HepG2 (cell line): ENCODE data around the gene SLC5A8. TPM values are rescaled to one million over a fixed set of nuclear protein-coding genes. Genes with fewer than 3 reads are reported as not detected.

Experiments
- ATAC-seq: fragments of 200-7000 bp; cut with Tn5 transposase; 3 replicates; pipeline ENCODE4 v1.9.1; 2020; ENCODE audit warnings: mild to moderate bottlenecking, moderate library complexity
- BruUV-seq: library from RNA; stranded (reverse); fragments of 400-500 nt; replicated peaks from 2 replicates; lab custom pipeline; 2021; lab: Mats Ljungman, UMichigan
- CTCF ChIA-PET: fragments of 300-600 bp; formaldehyde crosslinking; extraction: SDS; loops from one replicate; lab custom pipeline; 2021; ENCODE audit warnings: low total read pairs, inconsistent platforms, low intra/inter-chr PET ratio; lab: Yijun Ruan, JAX
- POLR2A ChIA-PET: fragments of 350-600 bp; sonication (Branson Sonifier 250); formaldehyde crosslinking; loops from one replicate; lab custom pipeline; 2020; ENCODE audit warnings: antibody characterized with exemption, inconsistent platforms; lab: Yijun Ruan, JAX
- DNase-seq: peaks from one replicate; pipeline ENCODE4 v3.0.0-alpha.2; 2015; ENCODE audit warnings: low spot score
- FAIRE-seq: peaks from 3 replicates; lab custom pipeline; 2011; peaks lifted over from hg19 to GRCh38; lab: Jason Lieb, UNC
- H2AFZ ChIP-seq: one replicate; pipeline ENCODE4 v1.6.1; 2011; ENCODE audit warnings: low read length, inconsistent platforms
- H3K27ac ChIP-seq: fragments of 300-600 bp; 3 replicates; pipeline ENCODE4 v1.8.0; 2011; ENCODE audit warnings: mixed run types, mild to moderate bottlenecking, mixed read lengths, low read length, inconsistent platforms; ENCODE audit not compliant: insufficient read depth; ENCODE audit errors: extremely low read length
- H3K27me3 ChIP-seq, 2 experiments: fragments of 200-600 bp in 1 of 2; 2 replicates in 1 of 2; 3 replicates in 1 of 2; pipeline versions ENCODE4 v1.6.0 to v1.8.0; 2011; ENCODE audit warnings: low read length in 2 of 2, mild to moderate bottlenecking in 2 of 2, moderate library complexity in 2 of 2, inconsistent platforms in 1 of 2; ENCODE audit not compliant: insufficient read depth in 2 of 2, control insufficient read depth in 1 of 2
- H3K36me3 ChIP-seq, 2 experiments: fragments of 200-600 bp in 1 of 2; replicated peaks in 1 of 2; 2 replicates in 1 of 2; 3 replicates in 1 of 2; pipeline versions ENCODE4 v1.5.1 to v1.8.0; 2011; ENCODE audit warnings: low read length in 2 of 2, inconsistent platforms in 1 of 2; ENCODE audit not compliant: insufficient read depth in 2 of 2, control insufficient read depth in 1 of 2
- H3K4me1 ChIP-seq: 2 replicates; pipeline ENCODE4 v1.5.1; 2012; ENCODE audit warnings: low read length, inconsistent platforms; ENCODE audit not compliant: insufficient read depth
- H3K4me2 ChIP-seq: 2 replicates; pipeline ENCODE4 v1.6.0; 2011; ENCODE audit warnings: low read depth, low read length, inconsistent platforms
- H3K4me3 ChIP-seq, 3 experiments: fragments of 200-600 bp in 1 of 3; sonication (generic), shearing (Covaris generic) in 1 of 3; replicated peaks in 1 of 3; 2 replicates each; pipeline ENCODE4 v1.5.1; 2011 to 2016; ENCODE audit warnings: low read length in 3 of 3, inconsistent platforms in 2 of 3, low read depth in 2 of 3, mild to moderate bottlenecking in 2 of 3, control low read depth in 1 of 3, mixed read lengths in 1 of 3; ENCODE audit not compliant: insufficient read depth in 1 of 3
- H3K79me2 ChIP-seq: one replicate; pipeline ENCODE4 v1.6.1; 2011; ENCODE audit warnings: low read length, inconsistent platforms; ENCODE audit not compliant: insufficient read depth
- H3K9ac ChIP-seq: 2 replicates; pipeline ENCODE4 v1.6.0; 2011; ENCODE audit warnings: mild to moderate bottlenecking, low read depth, low read length, inconsistent platforms; ENCODE audit not compliant: insufficient read depth
- H3K9me3 ChIP-seq: 2 replicates; pipeline ENCODE4 v1.5.1; 2012; ENCODE audit warnings: mild to moderate bottlenecking, low read length
- H4K20me1 ChIP-seq: 2 replicates; pipeline ENCODE4 v1.6.0; 2011; ENCODE audit warnings: inconsistent platforms, mild to moderate bottlenecking, low read length, moderate library complexity; ENCODE audit not compliant: insufficient read depth
- MXI1 ChIP-seq: IDR thresholded peaks from 3 replicates; pipeline ENCODE4 v1.6.1; 2012; ENCODE audit warnings: low read depth, low read length, inconsistent platforms, borderline replicate concordance
- SOX5 ChIP-seq: IDR thresholded peaks from 2 replicates; pipeline ENCODE4 v1.6.1; 2016; ENCODE audit warnings: borderline replicate concordance
- ZNF609 ChIP-seq: sonication (generic); formaldehyde crosslinking; IDR thresholded peaks from 2 replicates; pipeline ENCODE4 v1.4.0; 2020; ENCODE audit warnings: mild to moderate bottlenecking, missing genetic modification reagents, borderline replicate concordance
- WGBS: methylation state at CpG from one replicate; pipeline ENCODE4 v1.1.6; 2017; ENCODE audit warnings: low lambda C conversion rate; 5-methylcytosine and 5-hydroxymethylcytosine counted together
- in situ Hi-C: cut with HindIII; loops from 2 replicates; pipeline ENCODE4 v1.10.0; 2017; ENCODE audit warnings: low pct_unique_long_range_greater_than_20kb; ENCODE audit not compliant: extremely low pct_ligation_motif_present
- intact Hi-C: fragments of 100-400 bp; cut with micrococcal nuclease; formaldehyde crosslinking; loops from one replicate; pipeline ENCODE4 v1.10.0; 2022; ENCODE audit not compliant: unreplicated experiment
- polyA plus RNA-seq, 8 experiments: library from polyadenylated mRNA; depleted of rRNA in 3 of 8; stranded (reverse) in 7 of 8; unstranded in 1 of 8; fragments of >200 nt; fragmentation: Illumina TruSeq in 4 of 8; extraction: Trizol in 4 of 8; gene quantifications; 2 replicates each; pipeline versions ENCODE4 v1.2.1 to v1.2.3, GENCODE V29; 2011 to 2016; ENCODE audit warnings: low read depth in 4 of 8, missing spikeins in 1 of 8, mixed read lengths in 1 of 8; ENCODE audit not compliant: insufficient read depth in 1 of 8
- total RNA-seq, 5 experiments: library from RNA; depleted of rRNA; stranded (reverse); fragments of >200 nt; fragmentation: Illumina TruSeq; extraction: Trizol; gene quantifications; 2 replicates each; pipeline ENCODE4 v1.2.3, GENCODE V29; 2016; ENCODE audit warnings: low read depth in 1 of 5

The SLC5A8 gene
- total and polyA plus RNA-seq, 2 of the 13 experiments (the other 11 are each of a cell fraction or from before 2014, with no cell fraction given) = not detected

GRCh38 chr12:101204602-101205304 is 5.3 kb downstream of the SLC5A8 start:
- Histone ChIP-seq H2AFZ (no peak overlapping the region), H3K4me1 (no peaks in the 10 kb centered on the region), H3K4me2 (no peak overlapping the region), H3K4me3 (no peak overlapping the region), H4K20me1 (no peaks in the 10 kb centered on the region), H3K27me3 (no peaks in the 10 kb centered on the region; a peak in 1 of 5 replicates), H3K9me3 (no peaks in the 10 kb centered on the region), H3K79me2 (no peaks in the 10 kb centered on the region), H3K36me3 (no peaks in the 10 kb centered on the region), H3K9ac (no peak overlapping the region), H3K27ac (no peak overlapping the region)
- DNase-seq (no peak), ATAC-seq (no peak), FAIRE-seq (no peak)
- CTCF ChIA-PET = no interaction called here
- 0% methylated on average over 4 of the region's 4 CpGs for WGBS
- no TSS peak for BruUV-seq
- POLR2A ChIA-PET = no interaction called here
- in situ Hi-C loops (no loop called here), intact Hi-C loops (no loop called here)
- TF ChIP-seq ZNF609 (CRISPR knock-in tag) (no peak), SOX5 (CRISPR knock-in tag) (no peak), MXI1 (no peak)
